GM19238 (cell line): ENCODE results near the gene TCEAL7.
A peak's percentile ranks its signal among the peaks of the same experiment; 100 is the strongest.
"Not testable (repeated sequence)": the region's sequence is repeated elsewhere in the genome, so short reads cannot be mapped to it uniquely, and the experiment has no call there.

Source experiments
- DNase-seq: peaks from one replicate; pipeline ENCODE4 v3.0.0; 2011; ENCODE audit warnings: low spot score; ENCODE audit not compliant: insufficient read length

Gene TCEAL7

GRCh38 chrX:103329991-103330390, at the start of gene TCEAL7:
Gene TCEAL7, plus strand, starts transcription at chrX:103330239. Its CDS starts 1,165 bp downstream, at chrX:103331404.
- DNase-seq, result no peak

- DNase-seq, result no peak
Measured at GRCh38 chrX:103293118-103293517, 36.9 kb upstream of the TCEAL7 start.

DNA sequence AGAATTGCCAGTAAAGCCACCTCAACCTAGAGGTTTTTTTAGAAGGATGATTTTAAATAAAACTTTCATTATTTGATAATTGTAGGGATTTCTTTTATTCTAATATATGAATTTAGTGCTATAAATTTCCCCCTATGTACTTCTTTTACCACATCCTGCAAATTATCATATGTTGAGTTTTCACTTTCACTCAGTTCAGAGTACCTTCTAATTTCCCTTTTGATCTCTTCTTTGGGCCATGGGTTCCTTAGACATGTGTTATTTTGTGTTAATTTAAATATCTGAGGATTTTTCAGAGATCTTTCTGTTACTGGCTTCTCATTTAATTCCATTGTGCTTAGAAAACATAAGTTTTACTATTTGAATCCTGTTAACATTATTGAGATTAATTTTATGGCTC, 25.3 kb upstream of the TCEAL7 start:
- DNase-seq, result no peak

DNA sequence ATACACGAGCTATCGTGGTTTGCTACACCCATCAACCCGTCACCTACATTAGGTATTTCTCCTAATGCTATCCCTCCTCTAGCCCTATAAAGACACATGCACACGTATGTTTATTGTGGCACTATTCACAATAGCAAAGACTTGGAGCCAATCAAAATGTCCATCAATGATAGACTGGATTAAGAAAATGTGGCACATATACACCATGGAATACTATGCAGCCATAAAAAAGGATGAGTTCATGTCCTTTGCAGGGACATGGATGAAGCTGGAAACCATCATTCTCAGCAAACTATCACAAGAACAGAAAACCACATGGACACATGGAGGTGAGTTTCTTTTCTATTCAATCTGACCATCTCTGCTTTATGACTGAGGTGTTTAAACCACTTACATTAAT, 24.4 kb upstream of the TCEAL7 start:
- not testable (repeated sequence) for DNase-seq

DNA sequence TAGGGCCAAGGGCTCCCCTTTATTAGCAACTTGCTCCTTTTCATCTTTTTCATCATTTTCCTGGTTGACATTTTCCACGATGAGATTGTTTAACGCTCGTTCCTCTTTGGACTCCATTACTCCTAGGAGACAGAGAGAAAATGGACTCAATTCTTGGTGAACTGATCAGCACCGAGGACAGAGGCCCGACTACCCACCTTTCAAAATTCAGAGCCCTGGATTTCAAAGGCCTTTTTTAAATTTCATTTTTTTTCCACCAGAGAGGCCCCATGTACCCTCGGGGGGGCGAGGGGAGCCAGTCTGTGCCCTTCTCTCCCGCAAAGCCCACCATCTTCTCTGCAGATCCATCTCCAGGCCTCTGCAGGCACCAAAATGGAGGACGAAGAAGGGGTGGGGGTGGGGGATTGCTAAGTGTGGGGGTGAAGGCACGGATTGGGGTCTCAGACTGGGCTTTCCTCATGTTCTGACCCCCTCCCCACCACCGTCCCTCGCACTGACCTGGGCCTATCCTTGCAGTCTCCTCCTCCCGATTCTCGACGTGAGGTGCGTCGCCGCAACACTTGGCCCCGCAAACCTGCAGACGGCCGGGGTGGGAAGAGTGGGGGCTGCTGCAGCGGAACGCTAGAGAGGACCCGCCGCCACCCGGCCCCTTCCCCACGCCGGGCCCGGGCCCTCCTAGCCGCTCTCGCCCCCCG, 20.0 kb upstream of the TCEAL7 start:
- DNase-seq, result no peak

DNA sequence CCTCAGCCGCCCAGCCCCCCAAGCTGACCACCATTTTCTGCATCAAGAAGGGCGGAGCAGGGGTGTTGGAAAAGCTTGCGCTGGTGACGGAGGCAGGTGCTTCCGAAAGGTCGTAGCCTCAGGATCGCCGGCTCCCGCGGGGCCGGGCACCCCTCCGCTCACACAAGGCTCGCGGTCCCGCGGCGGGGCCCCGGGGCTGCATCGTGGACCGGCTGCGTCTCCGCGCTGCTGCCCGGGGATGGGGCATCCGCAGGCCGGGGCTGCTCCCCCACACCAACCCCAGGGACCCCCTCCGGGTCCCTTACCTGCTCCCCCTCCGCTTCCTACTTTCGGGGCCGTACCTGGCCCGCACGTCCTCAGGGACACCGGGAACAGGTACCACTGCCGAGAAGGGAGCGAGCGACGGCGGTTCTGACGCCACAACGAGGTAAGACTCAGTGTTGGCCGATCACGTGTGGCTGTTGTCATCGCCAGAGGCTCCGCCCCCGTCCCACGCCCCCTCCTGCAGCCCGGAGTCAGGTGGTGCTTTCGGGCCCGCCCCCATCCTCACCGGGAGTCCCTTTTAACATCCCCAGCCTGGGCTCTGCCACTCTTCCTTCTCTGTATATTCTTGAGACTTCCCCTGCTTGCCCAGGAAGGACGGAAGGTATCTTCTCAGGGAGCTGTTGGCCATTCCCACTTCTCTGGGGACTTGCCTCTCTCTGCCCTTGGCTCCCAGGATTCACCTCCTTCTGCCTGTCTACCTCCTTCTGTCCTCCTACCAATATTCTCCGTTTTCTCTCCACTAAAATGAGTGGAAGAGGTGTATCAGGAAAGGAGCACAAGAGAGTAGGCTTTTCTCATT, 19.3 kb upstream of the TCEAL7 start, which contains the start of gene BEX2:
BEX2 (minus strand) TSS at position 436 of the 844 bp plus-strand sequence. CDS start 1,014 bp downstream, outside the sequence.
- peak; percentile 28 for DNase-seq

DNA sequence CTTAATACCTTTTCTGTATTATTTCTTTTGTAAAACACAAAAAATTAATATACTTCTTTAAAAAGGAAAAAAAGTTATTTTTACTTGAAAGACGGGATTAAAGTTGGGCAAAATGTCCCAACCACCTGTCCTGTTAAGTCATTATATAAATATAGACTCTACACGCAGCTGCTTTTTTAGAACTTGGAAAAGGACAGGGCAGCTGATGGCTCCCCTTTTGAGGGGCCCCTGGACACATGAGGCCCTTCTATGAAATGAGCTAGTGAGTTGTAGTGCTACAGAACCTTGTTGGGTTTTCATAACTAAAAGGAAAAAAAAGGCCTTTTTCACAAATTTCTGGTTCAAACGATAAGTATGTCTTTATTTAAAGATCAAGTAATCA, 18.6 kb upstream of the TCEAL7 start:
- no peak for DNase-seq

DNA sequence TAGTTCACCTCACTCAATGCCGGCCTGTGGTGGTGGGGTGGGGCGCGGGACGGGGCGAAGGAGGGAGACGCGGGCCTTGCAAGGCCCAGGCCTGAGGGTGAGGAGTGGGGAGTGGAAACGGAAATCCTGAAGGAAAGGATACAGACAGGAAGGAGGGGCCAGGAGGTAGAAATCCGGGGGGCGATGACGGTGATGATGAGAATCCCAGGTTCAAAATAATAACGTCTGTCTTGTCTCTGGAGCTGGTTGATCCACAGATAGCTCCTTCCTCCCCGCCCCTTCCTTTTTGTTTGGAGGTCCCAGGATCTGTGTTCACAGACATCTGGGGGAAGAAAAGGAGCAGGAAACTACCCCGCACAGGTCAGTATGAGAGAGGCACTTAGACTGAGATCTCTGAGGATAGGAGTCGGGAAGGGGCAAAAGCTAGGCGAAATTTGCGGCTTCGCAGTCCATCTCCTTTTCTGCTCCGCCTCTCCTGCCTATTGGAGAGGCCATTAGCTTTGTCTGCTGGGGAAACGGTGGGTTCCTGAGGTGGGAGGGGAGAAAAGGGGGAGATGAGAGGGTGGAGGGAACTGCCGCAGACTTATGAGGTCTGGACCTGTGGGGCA, 746 bp downstream of the TCEAL7 start:
- no peak for DNase-seq

- no peak for DNase-seq
Measured at GRCh38 chrX:103338663-103339062, 8.6 kb downstream of the TCEAL7 start.

DNA sequence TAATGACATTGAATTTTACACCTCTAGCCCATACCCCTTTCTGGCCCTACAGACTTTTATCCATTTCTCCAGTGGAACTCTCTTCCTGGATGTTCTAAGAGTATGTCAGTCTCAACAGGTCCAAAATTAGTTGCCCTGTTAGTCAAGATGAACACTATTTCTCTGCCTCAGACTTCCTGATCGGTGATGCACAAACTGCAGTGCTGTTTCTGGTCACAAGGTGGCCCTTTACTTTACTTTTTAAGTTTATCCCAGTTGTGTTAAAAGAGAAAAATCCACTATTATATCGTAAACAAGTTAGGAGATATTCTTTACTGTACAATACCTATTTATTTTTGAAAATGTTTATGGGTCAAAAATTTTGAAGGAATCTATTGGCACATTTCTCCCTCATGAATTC, 13.1 kb downstream of the TCEAL7 start:
- no peak for DNase-seq

- no peak for DNase-seq
Measured at GRCh38 chrX:103344606-103345005, 14.6 kb downstream of the TCEAL7 start.

DNA sequence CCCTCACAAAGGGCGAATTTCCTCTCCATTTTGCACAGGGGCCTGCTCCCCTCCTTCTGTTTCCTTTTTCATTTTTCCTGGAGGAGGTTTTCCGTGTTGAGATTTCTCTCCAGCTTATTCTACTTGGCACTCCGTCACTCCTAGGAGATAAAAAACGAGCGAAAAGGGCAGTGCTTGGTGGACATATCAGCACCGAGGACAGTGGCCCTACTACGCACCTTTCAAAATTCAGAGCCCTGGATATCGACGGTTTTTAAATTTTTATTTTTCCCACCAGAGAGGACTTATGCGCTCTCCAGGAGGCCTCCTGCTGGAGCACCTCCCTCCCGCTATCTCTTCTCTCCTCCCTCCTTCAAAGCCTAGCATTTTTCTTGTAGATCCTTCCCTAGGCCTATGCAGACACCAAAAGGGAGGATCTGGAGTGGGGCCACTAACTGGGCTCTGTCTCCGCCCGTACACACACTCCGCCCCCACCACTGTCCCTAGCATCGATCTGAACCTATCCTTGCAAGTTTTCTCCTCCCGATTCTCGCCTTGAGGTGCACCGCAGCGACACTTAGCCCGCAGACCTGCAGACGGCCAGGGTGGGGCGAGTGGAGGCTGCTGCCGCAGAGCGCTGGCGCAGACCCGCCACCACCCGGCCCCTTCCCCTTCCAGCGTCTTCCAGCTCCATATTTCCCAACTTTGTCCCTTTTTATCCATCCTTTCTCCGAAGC, 17.8 kb downstream of the TCEAL7 start:
- DNase-seq, result no peak

DNA sequence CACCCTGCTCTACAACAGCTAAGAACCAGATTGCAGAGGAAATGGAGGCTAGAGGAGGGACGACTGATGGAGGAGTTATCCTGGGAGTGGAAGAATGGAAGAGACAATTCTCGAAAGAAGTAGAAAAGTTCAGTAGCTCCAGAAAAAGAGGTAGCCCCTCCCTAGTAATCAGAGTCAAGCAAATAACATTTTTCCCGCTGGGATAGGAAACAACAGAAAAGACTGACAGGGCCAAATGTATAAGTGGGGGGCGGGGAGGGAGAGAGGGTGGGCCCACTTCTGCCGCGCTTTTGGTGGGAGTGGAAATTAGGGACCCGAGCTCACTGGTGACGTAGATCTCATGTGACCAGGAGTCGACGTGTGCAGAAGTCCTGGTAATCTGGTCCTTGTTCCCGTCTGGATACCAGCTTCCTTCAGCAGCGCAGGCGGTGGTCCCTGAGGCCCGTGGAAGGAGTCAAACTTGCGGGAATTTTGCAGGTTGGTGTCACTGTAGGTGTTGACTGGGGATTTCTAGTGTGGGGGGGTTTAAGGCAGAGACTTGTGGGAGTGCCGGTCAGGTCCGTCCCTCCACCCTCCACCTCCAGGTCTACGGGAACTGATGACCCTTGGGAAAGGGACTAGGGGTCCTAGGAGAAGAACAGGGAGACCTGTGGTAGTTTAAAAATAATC, 26.2 kb downstream of the TCEAL7 start, which contains the start of gene TCEAL9:
TCEAL9 (plus strand) TSS at position 377 of the 669 bp plus-strand sequence. CDS start 1,179 bp downstream, outside the sequence.
- DNase-seq, result no peak

DNA sequence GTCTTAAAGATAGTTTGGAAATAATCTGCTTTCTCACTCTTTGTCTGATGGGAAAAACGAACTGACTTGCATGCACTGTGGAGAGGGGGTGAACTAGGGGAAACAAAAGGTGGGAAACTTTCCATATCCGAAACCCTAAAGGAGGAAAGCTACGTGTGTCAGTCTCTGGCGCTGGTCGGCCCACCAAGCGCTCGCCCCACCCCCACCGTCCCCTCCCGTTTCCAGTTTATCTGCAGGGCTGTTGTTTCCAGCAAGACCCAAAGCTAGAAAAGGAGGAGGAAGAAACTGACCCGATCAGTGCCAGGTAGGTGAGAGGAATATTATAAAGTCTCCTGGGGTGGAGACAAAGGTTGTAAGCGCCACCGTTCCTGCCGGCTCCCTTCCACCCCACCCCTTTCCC, 26.8 kb downstream of the TCEAL7 start:
- DNase-seq, result no peak

DNA sequence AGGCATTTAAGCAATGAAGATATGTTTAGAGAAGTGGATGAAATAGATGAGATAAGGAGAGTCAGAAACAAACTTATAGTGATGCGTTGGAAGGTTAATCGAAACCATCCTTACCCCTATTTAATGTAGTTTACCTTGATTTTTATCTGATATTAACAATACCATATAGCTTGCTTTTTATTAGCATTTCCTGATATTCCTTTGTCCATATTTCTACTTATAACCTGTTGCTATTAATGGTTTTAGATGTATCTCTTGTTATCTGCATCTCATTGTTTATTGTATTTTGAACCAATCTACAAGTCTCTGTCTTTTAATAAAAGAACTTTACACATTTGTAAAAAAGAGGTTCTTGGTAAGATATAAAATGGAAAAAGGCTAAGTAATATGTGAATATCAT, 27.8 kb downstream of the TCEAL7 start:
- no peak for DNase-seq

GRCh38 chrX:103359605-103360004, 29.6 kb downstream of the TCEAL7 start:
- not testable (repeated sequence) for DNase-seq

DNA sequence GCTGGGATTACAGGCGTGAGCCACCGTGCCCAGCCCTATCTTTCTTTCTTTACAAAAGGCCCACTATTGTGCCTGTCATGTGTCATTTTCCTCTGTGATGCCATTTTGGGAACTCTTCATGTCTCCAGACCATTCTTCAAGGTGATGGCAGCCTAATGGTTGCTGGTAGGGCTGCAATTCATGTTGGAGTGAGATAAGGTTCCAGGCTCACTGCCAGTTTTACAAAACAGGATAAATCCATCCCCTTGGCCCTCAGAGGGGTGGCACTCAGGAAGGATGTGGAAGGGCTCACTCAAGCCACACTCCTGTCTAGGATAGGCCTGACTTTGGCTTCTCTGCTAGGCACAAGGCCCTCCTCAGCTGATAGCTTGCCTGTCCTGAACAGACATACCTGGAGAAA, 30.1 kb downstream of the TCEAL7 start:
- DNase-seq, result no peak

GRCh38 chrX:103360916-103361315, 30.9 kb downstream of the TCEAL7 start:
- no peak for DNase-seq

- DNase-seq, result no peak
Measured at GRCh38 chrX:103361798-103362197, 31.8 kb downstream of the TCEAL7 start.

GRCh38 chrX:103362474-103362873, 32.4 kb downstream of the TCEAL7 start:
- no peak for DNase-seq

GRCh38 chrX:103363046-103363445, 33.0 kb downstream of the TCEAL7 start:
- no peak for DNase-seq
